GM10847 (cell line): ENCODE data around the gene EXOSC3.

ENCODE experiments used
- POLR2A ChIP-seq: IDR thresholded peaks from 2 replicates; pipeline ENCODE4 v1.6.1; 2011; ENCODE audit not compliant: insufficient read length; ENCODE audit errors: extremely low read depth

Gene EXOSC3

GRCh38 chr9:37747271-37747753, 37.6 kb downstream of the EXOSC3 start:
- TF ChIP-seq POLR2A: no peak

- no peak for TF ChIP-seq POLR2A
Measured at GRCh38 chr9:37746448-37747270, 38.2 kb downstream of the EXOSC3 start.

GRCh38 chr9:37745970-37746369, 38.9 kb downstream of the EXOSC3 start:
- no peak for TF ChIP-seq POLR2A

- TF ChIP-seq POLR2A: no peak
Measured at GRCh38 chr9:37740631-37741328, 44.1 kb downstream of the EXOSC3 start.

- no peak for TF ChIP-seq POLR2A
Measured at GRCh38 chr9:37740128-37740527, 44.7 kb downstream of the EXOSC3 start.

- TF ChIP-seq POLR2A: no peak
Measured at GRCh38 chr9:37739222-37739621, 45.6 kb downstream of the EXOSC3 start.

- TF ChIP-seq POLR2A: no peak
Measured at GRCh38 chr9:37732952-37733351, 51.9 kb downstream of the EXOSC3 start.

- no peak for TF ChIP-seq POLR2A
Measured at GRCh38 chr9:37732086-37732741, 52.6 kb downstream of the EXOSC3 start.

- TF ChIP-seq POLR2A: no peak
Measured at GRCh38 chr9:37730839-37731238, 54.0 kb downstream of the EXOSC3 start.

GRCh38 chr9:37730256-37730655, 54.6 kb downstream of the EXOSC3 start:
- TF ChIP-seq POLR2A: no peak
